IMR-90 (cell line): Measurements from ENCODE around the gene EML1.

Source experiments
- BHLHE40 ChIP-seq: fragments of 150-350 bp; IDR thresholded peaks from 2 replicates; pipeline ENCODE4 v1.6.1; 2016; ENCODE audit warnings: mild to moderate bottlenecking, low read depth, low read length
- FOS ChIP-seq: fragments of 150-350 bp; IDR thresholded peaks from 2 replicates; pipeline ENCODE4 v1.6.1; 2016; ENCODE audit warnings: low read depth, low read length
- MAFK ChIP-seq: IDR thresholded peaks from 2 replicates; pipeline ENCODE4 v1.6.1; 2012; ENCODE audit warnings: low read depth, low read length, improper control_type of control experiment
- MAZ ChIP-seq: IDR thresholded peaks from 2 replicates; pipeline ENCODE4 v1.6.1; 2012; ENCODE audit warnings: low read depth, mild to moderate bottlenecking, low read length, improper control_type of control experiment, moderate library complexity, borderline replicate concordance
- POLR2A ChIP-seq: IDR thresholded peaks from 2 replicates; pipeline ENCODE4 v1.6.1; 2012; ENCODE audit warnings: mild to moderate bottlenecking, low read depth, low read length
- TF ChIP-seq, protein P1 (sequence below): fragments of 150-350 bp; IDR thresholded peaks from 2 replicates; pipeline ENCODE4 v1.6.1; 2016; ENCODE audit warnings: low read depth, mild to moderate bottlenecking, low read length, moderate library complexity, borderline replicate concordance
- TF ChIP-seq, protein P2 (sequence below): conservative IDR thresholded peaks from 2 replicates; pipeline ENCODE4 v1.5.1; 2012; ENCODE audit warnings: mild to moderate bottlenecking, low read depth, low read length, improper control_type of control experiment
- TF ChIP-seq, protein P3 (sequence below): fragments of 150-350 bp; IDR thresholded peaks from 2 replicates; pipeline ENCODE4 v1.6.1; 2017; ENCODE audit warnings: mild to moderate bottlenecking, antibody characterized with exemption, low read length, low read depth

DNA sequence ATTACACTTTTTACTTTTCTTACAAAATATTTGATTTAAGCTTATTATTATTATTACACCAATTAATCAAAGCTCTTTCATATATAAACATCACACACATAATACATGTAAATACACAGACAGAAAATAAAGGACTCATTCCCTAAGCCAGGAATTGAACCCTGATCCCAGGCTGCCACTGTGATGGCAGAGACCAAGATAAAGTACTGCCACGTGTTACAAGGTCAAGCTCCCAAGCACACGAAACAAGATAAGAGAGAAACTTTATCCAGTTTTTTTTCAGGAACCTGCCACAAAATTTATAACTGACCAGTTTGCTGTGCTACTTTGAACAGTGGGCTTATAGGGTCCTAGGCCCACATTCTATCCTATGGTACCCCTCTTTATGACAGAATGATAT is 111.3 kb downstream of the EML1 start:
- TF ChIP-seq BHLHE40 = no peak
- TF ChIP-seq, protein P1, sequence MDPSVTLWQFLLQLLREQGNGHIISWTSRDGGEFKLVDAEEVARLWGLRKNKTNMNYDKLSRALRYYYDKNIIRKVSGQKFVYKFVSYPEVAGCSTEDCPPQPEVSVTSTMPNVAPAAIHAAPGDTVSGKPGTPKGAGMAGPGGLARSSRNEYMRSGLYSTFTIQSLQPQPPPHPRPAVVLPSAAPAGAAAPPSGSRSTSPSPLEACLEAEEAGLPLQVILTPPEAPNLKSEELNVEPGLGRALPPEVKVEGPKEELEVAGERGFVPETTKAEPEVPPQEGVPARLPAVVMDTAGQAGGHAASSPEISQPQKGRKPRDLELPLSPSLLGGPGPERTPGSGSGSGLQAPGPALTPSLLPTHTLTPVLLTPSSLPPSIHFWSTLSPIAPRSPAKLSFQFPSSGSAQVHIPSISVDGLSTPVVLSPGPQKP = no peak
- TF ChIP-seq, protein P2, sequence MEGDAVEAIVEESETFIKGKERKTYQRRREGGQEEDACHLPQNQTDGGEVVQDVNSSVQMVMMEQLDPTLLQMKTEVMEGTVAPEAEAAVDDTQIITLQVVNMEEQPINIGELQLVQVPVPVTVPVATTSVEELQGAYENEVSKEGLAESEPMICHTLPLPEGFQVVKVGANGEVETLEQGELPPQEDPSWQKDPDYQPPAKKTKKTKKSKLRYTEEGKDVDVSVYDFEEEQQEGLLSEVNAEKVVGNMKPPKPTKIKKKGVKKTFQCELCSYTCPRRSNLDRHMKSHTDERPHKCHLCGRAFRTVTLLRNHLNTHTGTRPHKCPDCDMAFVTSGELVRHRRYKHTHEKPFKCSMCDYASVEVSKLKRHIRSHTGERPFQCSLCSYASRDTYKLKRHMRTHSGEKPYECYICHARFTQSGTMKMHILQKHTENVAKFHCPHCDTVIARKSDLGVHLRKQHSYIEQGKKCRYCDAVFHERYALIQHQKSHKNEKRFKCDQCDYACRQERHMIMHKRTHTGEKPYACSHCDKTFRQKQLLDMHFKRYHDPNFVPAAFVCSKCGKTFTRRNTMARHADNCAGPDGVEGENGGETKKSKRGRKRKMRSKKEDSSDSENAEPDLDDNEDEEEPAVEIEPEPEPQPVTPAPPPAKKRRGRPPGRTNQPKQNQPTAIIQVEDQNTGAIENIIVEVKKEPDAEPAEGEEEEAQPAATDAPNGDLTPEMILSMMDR = no peak
- TF ChIP-seq POLR2A = no peak
- TF ChIP-seq FOS = no peak
- TF ChIP-seq, protein P3, sequence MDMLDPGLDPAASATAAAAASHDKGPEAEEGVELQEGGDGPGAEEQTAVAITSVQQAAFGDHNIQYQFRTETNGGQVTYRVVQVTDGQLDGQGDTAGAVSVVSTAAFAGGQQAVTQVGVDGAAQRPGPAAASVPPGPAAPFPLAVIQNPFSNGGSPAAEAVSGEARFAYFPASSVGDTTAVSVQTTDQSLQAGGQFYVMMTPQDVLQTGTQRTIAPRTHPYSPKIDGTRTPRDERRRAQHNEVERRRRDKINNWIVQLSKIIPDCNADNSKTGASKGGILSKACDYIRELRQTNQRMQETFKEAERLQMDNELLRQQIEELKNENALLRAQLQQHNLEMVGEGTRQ = no peak
- no peak for TF ChIP-seq MAZ
- TF ChIP-seq MAFK = no peak
